SU-DHL-6 (cell line): ENCODE measurements around the gene ADA.

ENCODE experiments used
- H2AFZ ChIP-seq: fragments of 200-600 bp; sonication (generic); 2 replicates; pipeline ENCODE4 v1.6.1; 2014; ENCODE audit warnings: low read depth, mild to moderate bottlenecking, moderate library complexity, mixed read lengths, antibody characterized with exemption, low read length; ENCODE audit not compliant: severe bottlenecking
- H3F3A ChIP-seq: fragments of 200-600 bp; shearing (Covaris generic); 2 replicates; pipeline ENCODE4 v1.6.0; 2016; ENCODE audit warnings: antibody characterized with exemption, mild to moderate bottlenecking; ENCODE audit not compliant: insufficient read depth
- H3K27ac ChIP-seq: fragments of 200-600 bp; sonication (generic); 2 replicates; pipeline ENCODE4 v1.5.1; 2016; ENCODE audit warnings: low read depth, mild to moderate bottlenecking, low read length, moderate library complexity, mixed read lengths
- H3K27me3 ChIP-seq: fragments of 200-600 bp; sonication (generic), shearing (Covaris generic); 2 replicates; pipeline ENCODE4 v1.6.0; 2014; ENCODE audit warnings: mild to moderate bottlenecking, low read length
- H3K36me3 ChIP-seq: fragments of 200-600 bp; sonication (generic); 2 replicates; pipeline ENCODE4 v1.6.1; 2014; ENCODE audit warnings: mild to moderate bottlenecking, low read length, mixed read lengths
- H3K4me2 ChIP-seq: fragments of 300-600, 200-600 bp; shearing (Covaris generic), sonication (generic); 2 replicates; pipeline ENCODE4 v1.6.0; 2014; ENCODE audit warnings: low read length, low read depth, mild to moderate bottlenecking; ENCODE audit not compliant: poor library complexity, severe bottlenecking
- H3K4me3 ChIP-seq: fragments of 200-600 bp; sonication (generic); 2 replicates; pipeline ENCODE4 v1.5.1; 2014; ENCODE audit warnings: antibody characterized with exemption, low read length, mild to moderate bottlenecking, mixed read lengths; ENCODE audit not compliant: insufficient read depth, poor library complexity, severe bottlenecking
- H3K79me2 ChIP-seq: fragments of 200-600 bp; sonication (generic); 2 replicates; pipeline ENCODE4 v1.6.1; 2014; ENCODE audit warnings: mild to moderate bottlenecking, low read length, moderate library complexity; ENCODE audit not compliant: insufficient read depth
- H3K9ac ChIP-seq: fragments of 200-600 bp; sonication (generic); 2 replicates; pipeline ENCODE4 v1.7.0; 2014; ENCODE audit warnings: mild to moderate bottlenecking, low read length
- H3K9me2 ChIP-seq: fragments of 200-600 bp; sonication (generic); replicated peaks from 2 replicates; pipeline ENCODE4 v1.6.1; 2014; ENCODE audit warnings: low read length; ENCODE audit not compliant: insufficient read depth
- H3K9me3 ChIP-seq: fragments of 200-600 bp; sonication (generic); 2 replicates; pipeline ENCODE4 v1.6.1; 2014; ENCODE audit warnings: low read length, mixed read lengths; ENCODE audit not compliant: insufficient read depth
- H4K20me1 ChIP-seq: fragments of 200-600 bp; sonication (generic); 2 replicates; pipeline ENCODE4 v1.6.1; 2014; ENCODE audit warnings: low read depth, mild to moderate bottlenecking, antibody characterized with exemption, low read length, moderate library complexity, mixed read lengths
- CTCF ChIP-seq: fragments of 200-600 bp; sonication (generic); IDR thresholded peaks from one replicate; pipeline ENCODE4 v1.5.1; 2017; ENCODE audit warnings: antibody characterized with exemption, mild to moderate bottlenecking, low read length, moderate library complexity; ENCODE audit not compliant: insufficient read depth, poor library complexity, severe bottlenecking
- EZH2phosphoT487 ChIP-seq: fragments of 200-600 bp; sonication (generic), shearing (Covaris generic); conservative IDR thresholded peaks from 2 replicates; pipeline ENCODE4 v1.6.1; 2018; ENCODE audit warnings: mild to moderate bottlenecking, antibody characterized with exemption, low read length, moderate library complexity, mixed read lengths

ADA gene

GRCh38 chr20:44609006-44609515 is 42.4 kb downstream of the ADA start:
- no peaks in the 10 kb centered on the region for H3K9me2 ChIP-seq
- H3K36me3 ChIP-seq, result peaks cover 2% of the 10 kb centered on the region; the same call in 1 of the 2 replicates
- peak overlapping the region; percentile 60 for H3K4me2 ChIP-seq
- H3K79me2 ChIP-seq, result 0 out of 2 replicates have a peak, but pooled peaks cover 4% of the 10 kb centered on the region
- no peaks in the 10 kb centered on the region for H4K20me1 ChIP-seq
- peaks cover 39% of the 10 kb centered on the region for H3F3A ChIP-seq
- no peaks in the 10 kb centered on the region for H3K9me3 ChIP-seq
- peak overlapping the region; percentile 48 for H3K9ac ChIP-seq
- H3K4me3 ChIP-seq, result no peak overlapping the region
- TF ChIP-seq EZH2phosphoT487 (no peak), CTCF (no peak)
- H3K27ac ChIP-seq, result peak overlapping the region; percentile 96
- H3K27me3 ChIP-seq, result no peaks in the 10 kb centered on the region
- no peak overlapping the region for H2AFZ ChIP-seq

DNA sequence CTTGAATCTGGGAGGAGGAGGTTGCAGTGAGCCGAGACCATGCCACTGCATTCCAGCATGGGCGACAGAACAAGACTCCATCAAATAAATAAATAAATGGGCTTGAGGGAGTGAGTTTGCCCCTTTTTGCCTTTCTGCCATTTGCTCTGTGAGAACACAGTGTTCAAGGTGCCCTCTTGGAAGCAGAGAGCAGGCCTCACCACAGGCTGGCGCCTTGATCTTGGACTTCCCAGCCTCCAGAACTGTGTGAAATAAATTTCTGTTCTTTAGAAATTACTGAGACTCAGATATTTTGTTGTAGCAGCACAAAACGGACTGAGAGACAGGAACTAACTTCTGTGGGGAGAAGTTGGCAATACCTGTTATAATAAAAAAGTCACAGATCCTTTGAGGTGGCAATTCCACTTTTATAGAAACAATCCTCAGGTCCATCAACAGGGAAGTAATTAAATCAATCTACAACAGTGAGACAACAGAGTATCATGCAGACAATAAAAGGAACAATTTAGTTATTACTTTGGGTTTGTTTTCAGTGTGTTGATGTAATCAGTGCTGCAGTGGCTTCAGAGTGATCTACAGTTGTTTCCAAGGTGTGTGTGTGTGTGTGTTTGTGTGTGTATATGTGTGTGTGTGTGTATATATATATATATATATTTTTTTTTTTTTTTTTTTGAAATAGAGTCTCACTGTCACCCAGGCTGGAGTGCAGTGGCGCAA is 44.6 kb downstream of the ADA start:
- Histone ChIP-seq H3K4me3 (no peak overlapping the region), H3K9me3 (no peaks in the 10 kb centered on the region), H3K27ac (peak overlapping the region; percentile 37; the same call in 1 of the 2 replicates), H4K20me1 (no peaks in the 10 kb centered on the region), H3K4me2 (no peak overlapping the region), H3K9me2 (no peaks in the 10 kb centered on the region), H2AFZ (no peak overlapping the region), H3K9ac (no peak overlapping the region), H3K27me3 (no peaks in the 10 kb centered on the region), H3K36me3 (no peaks in the 10 kb centered on the region), H3F3A (peaks cover 33% of the 10 kb centered on the region), H3K79me2 (0 out of 2 replicates have a peak, but pooled peaks cover 2% of the 10 kb centered on the region)
- TF ChIP-seq EZH2phosphoT487, result no peak
- TF ChIP-seq CTCF, result no peak

DNA sequence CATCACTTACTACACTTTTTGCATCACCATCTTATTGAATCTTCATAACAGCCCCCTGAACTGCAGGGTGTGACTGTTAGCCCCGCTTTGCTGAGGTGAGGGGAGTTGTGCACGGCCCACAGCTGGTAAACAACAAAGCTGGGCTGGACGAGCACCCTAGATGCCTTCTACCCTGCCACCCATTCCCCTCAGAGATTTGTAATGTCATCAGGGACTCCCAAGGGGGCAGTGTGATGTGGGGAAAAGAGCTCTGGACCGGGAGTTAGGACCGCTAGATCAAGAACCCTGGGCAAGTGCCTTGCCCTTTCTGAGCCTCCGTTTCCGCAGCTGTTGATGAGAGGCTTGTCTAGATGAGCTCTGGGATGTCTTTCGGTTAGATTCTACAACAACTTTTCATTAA is 48.2 kb downstream of the ADA start:
- H3K79me2 ChIP-seq, result peaks cover 7% of the 10 kb centered on the region; the same call in 1 of the 2 replicates
- peaks cover 8% of the 10 kb centered on the region for H3F3A ChIP-seq
- no peaks in the 10 kb centered on the region for H4K20me1 ChIP-seq

More for the DNA sequence above, 48.2 kb downstream of the ADA start:
- H3K36me3 ChIP-seq, result no peaks in the 10 kb centered on the region
- TF ChIP-seq EZH2phosphoT487 (no peak), CTCF (no peak)
- H3K9ac ChIP-seq, result no peak overlapping the region
- H3K27ac ChIP-seq, result peak overlapping the region; percentile 40; the same call in 1 of the 2 replicates
- H3K4me3 ChIP-seq, result no peak overlapping the region
- no peaks in the 10 kb centered on the region for H3K27me3 ChIP-seq
- H3K9me3 ChIP-seq, result no peaks in the 10 kb centered on the region
- H3K9me2 ChIP-seq, result no peaks in the 10 kb centered on the region
- no peak overlapping the region for H2AFZ ChIP-seq
- H3K4me2 ChIP-seq, result no peak overlapping the region
